Epithelial cell of esophagus (primary cell): ENCODE results near the gene THSD7B.

Experiments used
- DNase-seq: peaks from one replicate; pipeline ENCODE4 v3.0.0; 2010; ENCODE audit warnings: low read depth
- H3K4me3 ChIP-seq: 2 replicates; pipeline ENCODE4 v1.5.1; 2011; ENCODE audit warnings: mild to moderate bottlenecking, low read length, control low read depth
- TF ChIP-seq, protein P1 (sequence below): IDR thresholded peaks from 2 replicates; pipeline ENCODE4 v1.5.1; 2011; ENCODE audit warnings: low read depth, mild to moderate bottlenecking, low read length, control low read depth, inconsistent platforms; ENCODE audit not compliant: insufficient read depth; ENCODE audit errors: missing control alignments

The THSD7B gene

DNA sequence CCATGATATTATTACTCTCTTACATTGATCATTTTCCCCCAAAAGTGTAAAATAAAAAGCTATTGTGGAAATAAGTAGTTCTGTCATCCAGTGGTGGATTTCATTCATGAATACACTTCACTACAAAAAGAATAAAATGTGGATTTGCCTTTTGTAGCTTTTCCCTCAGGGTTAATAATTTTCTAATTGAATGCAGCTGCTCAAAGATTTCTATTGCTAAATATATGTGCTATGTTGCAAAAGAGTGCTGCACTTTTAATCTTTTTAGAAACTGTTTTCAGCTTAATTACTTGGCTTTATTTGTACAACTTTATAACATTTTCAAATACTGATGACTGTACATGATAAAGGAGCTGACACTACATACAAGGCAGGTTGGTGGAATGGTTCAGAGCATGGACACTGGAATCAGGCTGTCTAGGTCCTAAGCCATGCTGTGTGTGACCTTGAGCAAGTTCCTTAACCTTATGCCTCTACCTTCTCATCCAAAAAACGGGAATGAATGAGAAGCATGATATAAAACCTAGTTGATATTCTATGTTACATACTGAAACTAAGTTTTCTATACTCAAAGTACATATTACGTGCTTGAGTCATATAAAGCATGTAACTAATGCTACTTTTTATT, 128.8 kb downstream of the THSD7B start:
- no peak overlapping the region for H3K4me3 ChIP-seq
- no peak for DNase-seq
- TF ChIP-seq, protein P1, sequence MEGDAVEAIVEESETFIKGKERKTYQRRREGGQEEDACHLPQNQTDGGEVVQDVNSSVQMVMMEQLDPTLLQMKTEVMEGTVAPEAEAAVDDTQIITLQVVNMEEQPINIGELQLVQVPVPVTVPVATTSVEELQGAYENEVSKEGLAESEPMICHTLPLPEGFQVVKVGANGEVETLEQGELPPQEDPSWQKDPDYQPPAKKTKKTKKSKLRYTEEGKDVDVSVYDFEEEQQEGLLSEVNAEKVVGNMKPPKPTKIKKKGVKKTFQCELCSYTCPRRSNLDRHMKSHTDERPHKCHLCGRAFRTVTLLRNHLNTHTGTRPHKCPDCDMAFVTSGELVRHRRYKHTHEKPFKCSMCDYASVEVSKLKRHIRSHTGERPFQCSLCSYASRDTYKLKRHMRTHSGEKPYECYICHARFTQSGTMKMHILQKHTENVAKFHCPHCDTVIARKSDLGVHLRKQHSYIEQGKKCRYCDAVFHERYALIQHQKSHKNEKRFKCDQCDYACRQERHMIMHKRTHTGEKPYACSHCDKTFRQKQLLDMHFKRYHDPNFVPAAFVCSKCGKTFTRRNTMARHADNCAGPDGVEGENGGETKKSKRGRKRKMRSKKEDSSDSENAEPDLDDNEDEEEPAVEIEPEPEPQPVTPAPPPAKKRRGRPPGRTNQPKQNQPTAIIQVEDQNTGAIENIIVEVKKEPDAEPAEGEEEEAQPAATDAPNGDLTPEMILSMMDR: no peak

DNA sequence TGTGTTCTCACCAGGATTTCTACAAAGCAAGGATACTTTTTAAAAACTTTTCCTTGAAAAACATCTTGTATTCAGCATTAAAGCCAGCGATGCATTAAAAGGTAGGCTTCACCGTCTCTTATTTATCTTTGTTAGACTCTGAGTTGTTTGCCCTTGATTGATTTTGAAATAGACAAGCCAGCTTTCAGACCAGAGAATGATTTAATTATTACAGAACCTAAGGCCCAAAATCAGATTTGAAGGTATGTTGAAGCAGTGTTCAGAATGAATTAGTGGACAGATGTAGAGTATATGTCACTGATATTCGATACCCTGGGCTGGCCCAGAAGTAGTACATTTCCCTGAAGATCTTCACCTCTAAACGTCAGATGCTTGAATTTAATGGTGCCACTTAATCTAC, 136.4 kb downstream of the THSD7B start:
- H3K4me3 ChIP-seq: no peak overlapping the region
- no peak for DNase-seq
- TF ChIP-seq, protein P1: no peak

DNA sequence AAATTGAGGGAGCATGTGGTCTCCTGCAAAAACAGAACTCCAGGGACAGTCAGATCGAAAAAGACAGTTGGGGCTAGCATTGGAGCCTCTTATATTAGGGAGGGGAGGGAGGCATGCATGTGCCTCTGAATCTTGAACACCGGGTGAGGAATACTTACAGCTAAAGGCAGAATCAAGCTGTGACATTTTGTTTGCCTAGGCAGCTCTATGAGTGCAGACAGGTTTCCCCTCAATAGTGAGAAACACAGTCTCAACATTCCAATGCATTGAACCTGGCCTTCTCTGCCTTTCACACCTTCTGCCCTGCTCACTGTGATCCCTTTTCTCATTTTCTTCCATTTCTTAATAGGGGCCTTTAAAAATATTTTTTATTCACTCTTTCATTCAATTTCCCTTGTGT, 140.4 kb downstream of the THSD7B start:
- DNase-seq: no peak
- TF ChIP-seq, protein P1: no peak

DNA sequence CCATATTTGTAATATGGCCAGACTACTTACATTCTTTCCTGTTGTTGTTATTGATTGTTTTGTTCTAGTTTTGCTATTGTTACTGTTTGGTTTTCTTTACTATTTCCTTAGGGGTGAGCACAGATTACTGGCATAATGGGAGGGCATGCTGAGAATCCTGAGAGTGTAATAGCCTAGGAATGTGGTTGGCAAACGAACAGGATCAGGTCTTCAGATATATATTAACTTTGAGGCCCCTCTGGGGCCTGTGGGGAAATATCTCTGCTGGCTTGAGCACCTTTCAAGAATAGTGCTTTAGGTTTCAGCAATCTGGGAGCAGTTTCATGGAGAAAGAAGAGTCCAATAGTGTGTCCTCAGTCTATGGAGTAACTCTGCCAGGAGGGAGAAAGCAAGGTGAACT, 144.4 kb downstream of the THSD7B start:
- H3K4me3 ChIP-seq: no peak overlapping the region
- peak; percentile 7 for DNase-seq
- TF ChIP-seq, protein P1: no peak

More for the DNA sequence above, 140.4 kb downstream of the THSD7B start:
- H3K4me3 ChIP-seq: no peak overlapping the region

DNA sequence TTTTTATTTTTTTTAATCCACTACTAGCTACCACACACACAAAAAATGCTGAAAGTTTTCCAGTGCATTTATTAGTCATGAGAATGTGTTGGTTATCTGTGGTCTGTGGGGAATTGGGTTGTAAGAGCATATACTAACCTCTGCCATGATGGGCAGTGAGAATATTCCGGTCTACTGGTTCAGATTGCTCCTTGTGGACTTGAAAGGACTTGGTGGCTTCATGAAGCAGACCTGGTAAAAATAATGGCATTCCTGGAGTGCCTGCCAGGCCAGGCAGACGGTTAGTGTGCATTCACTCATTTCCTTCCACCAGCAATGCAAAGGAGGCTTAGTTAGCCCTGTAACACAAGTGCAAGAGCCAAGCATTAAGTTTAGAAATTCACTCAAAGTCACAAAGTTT, 150.8 kb downstream of the THSD7B start:
- TF ChIP-seq, protein P1: no peak
- no peak for DNase-seq

DNA sequence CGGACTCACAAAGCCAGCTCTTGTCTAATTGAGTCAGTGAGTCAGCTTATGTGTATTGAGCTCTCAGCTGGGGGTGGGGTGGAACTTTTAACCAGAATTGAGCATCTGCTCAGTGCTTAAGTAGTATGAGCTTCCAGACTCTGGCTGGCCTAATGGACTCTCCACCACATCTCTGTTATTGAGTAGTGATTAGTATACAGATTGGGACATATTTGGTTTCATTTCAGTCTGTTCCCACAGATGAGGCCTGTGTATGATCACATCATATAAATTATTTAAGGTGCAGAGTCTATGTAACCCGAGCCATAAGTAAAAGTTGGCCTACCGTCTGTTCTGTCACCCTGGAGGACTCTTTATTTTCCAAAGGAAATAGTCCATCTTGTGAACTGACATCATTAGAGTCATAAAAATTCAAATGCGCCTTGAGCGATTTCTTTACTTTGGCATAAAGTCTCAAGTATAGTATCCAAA, 152.1 kb downstream of the THSD7B start:
- H3K4me3 ChIP-seq: no peak overlapping the region
- TF ChIP-seq, protein P1: no peak
- no peak for DNase-seq

More for the DNA sequence above, 150.8 kb downstream of the THSD7B start:
- no peak overlapping the region for H3K4me3 ChIP-seq

DNA sequence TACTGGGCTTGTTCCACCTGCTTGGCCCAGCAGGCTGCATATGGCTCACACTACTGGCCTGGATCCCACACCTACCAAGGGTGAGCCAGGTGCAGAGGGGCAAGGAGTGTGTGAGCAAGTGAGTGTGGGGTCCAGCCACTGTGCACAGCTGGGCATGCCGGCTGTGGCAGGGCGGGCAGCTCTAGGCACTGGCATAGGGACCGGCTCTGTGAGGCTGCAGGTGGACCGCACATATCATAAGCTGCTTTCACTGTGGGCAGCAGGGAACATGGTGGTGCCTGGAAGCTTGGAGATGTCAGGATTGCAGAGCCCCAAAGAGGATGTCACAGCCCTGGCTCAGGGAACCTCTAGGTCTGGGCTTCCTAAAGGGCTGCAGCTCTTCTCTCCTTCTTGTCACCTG, 154.3 kb downstream of the THSD7B start:
- TF ChIP-seq, protein P1: no peak
- DNase-seq: no peak
- H3K4me3 ChIP-seq: no peak overlapping the region
